Measurements from ENCODE around the gene C10orf90.

C10orf90 gene

GRCh38 chr10:126661841-126662515, 8.5 kb downstream of the C10orf90 start:
- Histone ChIP-seq H3F3A (ENCODE audit: insufficient read depth, low read length) (no peaks in the 10 kb centered on the region), H3K4me1 (ENCODE audit: insufficient read depth, low read length, severe bottlenecking) (no peaks in the 10 kb centered on the region), H3K9me3 (ENCODE audit: low read length) (no peaks in the 10 kb centered on the region), H3K36me3 (ENCODE audit: insufficient read depth, low read length) (no peaks in the 10 kb centered on the region), H3K4me3 (ENCODE audit: low read depth, low read length, poor library complexity, severe bottlenecking) (no peak overlapping the region), H3K79me2 (ENCODE audit: insufficient read depth, low read length) (no peaks in the 10 kb centered on the region), H3K27ac (ENCODE audit: low read depth, low read length, poor library complexity, severe bottlenecking) (no peak overlapping the region), H2AFZ (ENCODE audit: low read length) (no peak overlapping the region), H3K4me2 (ENCODE audit: low read length) (no peak overlapping the region), H3K27me3 (ENCODE audit: insufficient read depth, low read length) (no peaks in the 10 kb centered on the region), H3K9ac (ENCODE audit: low read length) (no peak overlapping the region), H3K9me2 (ENCODE audit: low read depth, low read length) (no peaks in the 10 kb centered on the region), H4K20me1 (ENCODE audit: insufficient read depth, low read length) (no peaks in the 10 kb centered on the region)
- TF ChIP-seq EZH2 (IDR thresholded peaks at IDR 0.05; ENCODE audit: borderline replicate concordance, low read length) = no peak

GRCh38 chr10:126661356-126661755, 9.1 kb downstream of the C10orf90 start:
- Histone ChIP-seq H3K4me3 (ENCODE audit: low read depth, low read length, poor library complexity, severe bottlenecking) (no peak overlapping the region), H3F3A (ENCODE audit: insufficient read depth, low read length) (no peaks in the 10 kb centered on the region), H3K4me2 (ENCODE audit: low read length) (no peak overlapping the region), H3K4me1 (ENCODE audit: insufficient read depth, low read length, severe bottlenecking) (no peaks in the 10 kb centered on the region), H3K79me2 (ENCODE audit: insufficient read depth, low read length) (no peaks in the 10 kb centered on the region), H4K20me1 (ENCODE audit: insufficient read depth, low read length) (no peaks in the 10 kb centered on the region), H3K9me2 (ENCODE audit: low read depth, low read length) (no peaks in the 10 kb centered on the region), H2AFZ (ENCODE audit: low read length) (no peak overlapping the region), H3K9me3 (ENCODE audit: low read length) (no peaks in the 10 kb centered on the region), H3K9ac (ENCODE audit: low read length) (no peak overlapping the region), H3K36me3 (ENCODE audit: insufficient read depth, low read length) (no peaks in the 10 kb centered on the region), H3K27me3 (ENCODE audit: insufficient read depth, low read length) (no peaks in the 10 kb centered on the region), H3K27ac (ENCODE audit: low read depth, low read length, poor library complexity, severe bottlenecking) (no peak overlapping the region)
- TF ChIP-seq EZH2 (IDR thresholded peaks at IDR 0.05; ENCODE audit: borderline replicate concordance, low read length) (no peak), CTCF (IDR thresholded peaks at IDR 0.05; ENCODE audit: low read length) (no peak)

GRCh38 chr10:126659750-126660149, 10.7 kb downstream of the C10orf90 start:
- Histone ChIP-seq H3K9me3 (ENCODE audit: low read length) (no peaks in the 10 kb centered on the region), H3K4me3 (ENCODE audit: low read depth, low read length, poor library complexity, severe bottlenecking) (no peak overlapping the region), H3K79me2 (ENCODE audit: insufficient read depth, low read length) (no peaks in the 10 kb centered on the region), H3F3A (ENCODE audit: insufficient read depth, low read length) (no peaks in the 10 kb centered on the region), H3K27me3 (ENCODE audit: insufficient read depth, low read length) (no peaks in the 10 kb centered on the region), H4K20me1 (ENCODE audit: insufficient read depth, low read length) (no peaks in the 10 kb centered on the region), H3K9me2 (ENCODE audit: low read depth, low read length) (no peaks in the 10 kb centered on the region), H3K4me1 (ENCODE audit: insufficient read depth, low read length, severe bottlenecking) (no peaks in the 10 kb centered on the region), H3K36me3 (ENCODE audit: insufficient read depth, low read length) (no peaks in the 10 kb centered on the region), H2AFZ (ENCODE audit: low read length) (no peak overlapping the region), H3K4me2 (ENCODE audit: low read length) (no peak overlapping the region), H3K27ac (ENCODE audit: low read depth, low read length, poor library complexity, severe bottlenecking) (no peak overlapping the region), H3K9ac (ENCODE audit: low read length) (no peak overlapping the region)
- no peak for TF ChIP-seq CTCF (IDR thresholded peaks at IDR 0.05; ENCODE audit: low read length)
- TF ChIP-seq EZH2 (IDR thresholded peaks at IDR 0.05; ENCODE audit: borderline replicate concordance, low read length) = no peak

GRCh38 chr10:126658928-126659327, 11.6 kb downstream of the C10orf90 start:
- Histone ChIP-seq H3K4me2 (ENCODE audit: low read length) (no peak overlapping the region), H3K27me3 (ENCODE audit: insufficient read depth, low read length) (no peaks in the 10 kb centered on the region), H3F3A (ENCODE audit: insufficient read depth, low read length) (no peaks in the 10 kb centered on the region), H3K9me2 (ENCODE audit: low read depth, low read length) (no peaks in the 10 kb centered on the region), H3K9ac (ENCODE audit: low read length) (no peak overlapping the region), H3K36me3 (ENCODE audit: insufficient read depth, low read length) (no peaks in the 10 kb centered on the region), H3K9me3 (ENCODE audit: low read length) (no peaks in the 10 kb centered on the region), H3K27ac (ENCODE audit: low read depth, low read length, poor library complexity, severe bottlenecking) (no peak overlapping the region), H3K4me3 (ENCODE audit: low read depth, low read length, poor library complexity, severe bottlenecking) (no peak overlapping the region), H2AFZ (ENCODE audit: low read length) (no peak overlapping the region), H3K4me1 (ENCODE audit: insufficient read depth, low read length, severe bottlenecking) (no peaks in the 10 kb centered on the region), H3K79me2 (ENCODE audit: insufficient read depth, low read length) (no peaks in the 10 kb centered on the region), H4K20me1 (ENCODE audit: insufficient read depth, low read length) (no peaks in the 10 kb centered on the region)
- no peak for TF ChIP-seq CTCF (IDR thresholded peaks at IDR 0.05; ENCODE audit: low read length)
- no peak for TF ChIP-seq EZH2 (IDR thresholded peaks at IDR 0.05; ENCODE audit: borderline replicate concordance, low read length)
